ENCODE measurements around the gene GDAP2.

Gene GDAP2

DNA sequence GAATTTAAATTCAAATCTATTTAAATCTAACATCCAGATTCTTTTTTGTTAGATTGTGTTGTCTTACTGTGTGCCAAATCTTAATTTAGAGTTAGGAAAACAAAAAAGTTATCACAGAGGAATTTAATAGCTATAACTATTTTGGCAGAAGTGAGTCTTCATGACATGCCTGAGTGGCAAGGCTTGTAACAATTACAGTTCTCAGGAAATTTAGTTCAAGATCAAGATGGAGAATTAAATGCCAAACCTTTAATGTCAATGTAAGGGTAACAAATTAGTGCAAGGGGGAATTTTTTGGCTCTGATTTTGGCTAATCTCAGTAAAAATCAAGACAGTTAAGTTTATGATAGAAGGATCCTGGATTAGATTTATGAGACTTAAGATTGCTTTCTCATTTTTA lies 58.4 kb downstream of the GDAP2 start:
- Histone ChIP-seq H3K4me3 (ENCODE audit: low read depth in 1 of 2, low read length in 1 of 2) (no peak overlapping the region), H3K9me3 (no peaks in the 10 kb centered on the region), H3K27ac (no peak overlapping the region), H3K27me3 (no peaks in the 10 kb centered on the region), H3K36me3 (peaks cover 80% of the 10 kb centered on the region), H3K4me1 (ENCODE audit: control insufficient read depth in 1 of 2, insufficient read depth in 1 of 2, low read depth in 1 of 2, low read length in 1 of 2) (no peaks in the 10 kb centered on the region)
- TF ChIP-seq, protein P1, sequence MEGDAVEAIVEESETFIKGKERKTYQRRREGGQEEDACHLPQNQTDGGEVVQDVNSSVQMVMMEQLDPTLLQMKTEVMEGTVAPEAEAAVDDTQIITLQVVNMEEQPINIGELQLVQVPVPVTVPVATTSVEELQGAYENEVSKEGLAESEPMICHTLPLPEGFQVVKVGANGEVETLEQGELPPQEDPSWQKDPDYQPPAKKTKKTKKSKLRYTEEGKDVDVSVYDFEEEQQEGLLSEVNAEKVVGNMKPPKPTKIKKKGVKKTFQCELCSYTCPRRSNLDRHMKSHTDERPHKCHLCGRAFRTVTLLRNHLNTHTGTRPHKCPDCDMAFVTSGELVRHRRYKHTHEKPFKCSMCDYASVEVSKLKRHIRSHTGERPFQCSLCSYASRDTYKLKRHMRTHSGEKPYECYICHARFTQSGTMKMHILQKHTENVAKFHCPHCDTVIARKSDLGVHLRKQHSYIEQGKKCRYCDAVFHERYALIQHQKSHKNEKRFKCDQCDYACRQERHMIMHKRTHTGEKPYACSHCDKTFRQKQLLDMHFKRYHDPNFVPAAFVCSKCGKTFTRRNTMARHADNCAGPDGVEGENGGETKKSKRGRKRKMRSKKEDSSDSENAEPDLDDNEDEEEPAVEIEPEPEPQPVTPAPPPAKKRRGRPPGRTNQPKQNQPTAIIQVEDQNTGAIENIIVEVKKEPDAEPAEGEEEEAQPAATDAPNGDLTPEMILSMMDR (IDR thresholded peaks at IDR 0.05), result no peak

DNA sequence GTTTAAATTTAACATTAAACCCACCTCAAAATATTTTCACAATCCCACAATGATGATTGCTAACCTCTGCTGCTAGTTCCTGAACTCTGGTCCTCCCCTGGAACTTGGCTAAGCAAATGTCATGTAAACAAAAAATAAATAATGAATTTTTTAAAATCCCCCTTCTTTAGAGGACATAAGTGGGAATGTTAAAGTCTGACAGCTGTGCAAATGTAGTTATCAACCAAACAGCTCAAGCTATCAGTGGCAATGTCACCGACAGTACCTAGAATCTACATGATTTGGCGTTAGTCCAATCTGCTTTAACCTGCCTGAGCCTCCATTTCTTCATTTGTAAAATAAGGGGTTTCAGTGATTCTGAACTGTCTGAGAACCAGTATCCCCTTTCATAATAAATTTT lies 67.7 kb downstream of the GDAP2 start:
- TF ChIP-seq, protein P1 (IDR thresholded peaks at IDR 0.05), result no peak
- Histone ChIP-seq H3K4me1 (ENCODE audit: control insufficient read depth in 1 of 2, insufficient read depth in 1 of 2, low read depth in 1 of 2, low read length in 1 of 2) (no peaks in the 10 kb centered on the region), H3K9me3 (no peaks in the 10 kb centered on the region), H3K27me3 (no peaks in the 10 kb centered on the region), H3K4me3 (ENCODE audit: low read depth in 1 of 2, low read length in 1 of 2) (no peak overlapping the region), H3K27ac (no peak overlapping the region), H3K36me3 (peaks cover 33% of the 10 kb centered on the region)

DNA sequence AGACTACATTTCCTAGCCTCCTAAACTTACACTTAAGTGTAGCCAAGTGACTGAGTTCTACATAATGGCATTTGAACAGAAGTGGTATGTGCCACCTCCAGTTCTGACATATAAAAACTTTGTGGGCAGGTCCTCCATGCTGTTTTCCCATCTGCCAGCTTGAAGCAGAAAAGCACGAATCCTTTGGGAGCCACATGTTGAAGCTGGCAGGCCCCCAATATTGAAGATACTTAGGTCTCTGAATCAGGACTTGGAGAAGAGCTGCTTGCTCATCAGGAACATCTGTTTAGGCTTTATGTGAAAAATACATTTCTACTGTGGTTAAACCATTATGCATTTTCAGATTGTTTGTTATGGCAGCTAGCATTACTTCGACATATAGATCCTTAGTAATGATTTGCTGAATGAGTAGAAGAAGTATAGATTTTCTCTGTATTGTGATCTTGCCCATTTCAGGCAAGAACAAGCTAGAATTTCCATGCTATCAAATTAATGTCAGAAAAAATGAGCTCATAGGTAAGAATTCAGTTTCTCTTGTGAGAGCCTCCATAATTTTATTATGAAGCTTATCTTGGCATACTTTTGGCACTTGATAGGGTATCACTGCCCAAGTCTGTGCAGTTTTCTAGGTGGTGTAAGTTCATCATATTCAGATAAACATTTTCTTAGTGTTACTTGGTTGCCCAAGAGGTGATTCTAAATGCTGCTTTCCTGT lies 68.4 kb downstream of the GDAP2 start:
- Histone ChIP-seq H3K36me3 (peaks cover 27% of the 10 kb centered on the region), H3K27me3 (no peaks in the 10 kb centered on the region), H3K4me3 (ENCODE audit: low read depth in 1 of 2, low read length in 1 of 2) (no peak overlapping the region), H3K27ac (no peak overlapping the region), H3K4me1 (ENCODE audit: control insufficient read depth in 1 of 2, insufficient read depth in 1 of 2, low read depth in 1 of 2, low read length in 1 of 2) (no peaks in the 10 kb centered on the region), H3K9me3 (no peaks in the 10 kb centered on the region)
- TF ChIP-seq, protein P1 (IDR thresholded peaks at IDR 0.05), result no peak

DNA sequence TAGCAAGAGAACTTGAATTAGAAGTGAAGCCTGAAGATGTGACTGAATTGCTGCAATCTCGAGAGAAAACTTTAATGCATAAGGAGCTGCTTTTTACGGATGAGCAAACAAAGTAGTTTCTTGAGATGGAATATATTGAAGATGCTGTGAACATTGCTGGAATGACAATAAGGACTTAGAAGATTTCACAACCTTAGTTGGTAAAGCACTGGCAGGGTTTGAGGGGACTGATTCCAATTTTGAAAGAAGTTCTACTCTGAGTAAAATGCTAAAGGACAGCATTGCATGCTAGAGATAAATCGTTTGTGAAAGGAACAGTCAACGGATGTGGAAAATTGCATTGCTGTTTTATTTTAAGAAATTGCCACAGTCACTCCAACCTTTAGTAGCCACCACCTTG lies 69.5 kb downstream of the GDAP2 start:
- H3K4me1 ChIP-seq (ENCODE audit: control insufficient read depth in 1 of 2, insufficient read depth in 1 of 2, low read depth in 1 of 2, low read length in 1 of 2), result no peaks in the 10 kb centered on the region
- H3K36me3 ChIP-seq, result peaks cover 18% of the 10 kb centered on the region
- no peaks in the 10 kb centered on the region for H3K27me3 ChIP-seq
- H3K27ac ChIP-seq, result no peak overlapping the region
- TF ChIP-seq, protein P1 (IDR thresholded peaks at IDR 0.05), result no peak
- H3K4me3 ChIP-seq (ENCODE audit: low read depth in 1 of 2, low read length in 1 of 2), result no peak overlapping the region
- no peaks in the 10 kb centered on the region for H3K9me3 ChIP-seq

DNA sequence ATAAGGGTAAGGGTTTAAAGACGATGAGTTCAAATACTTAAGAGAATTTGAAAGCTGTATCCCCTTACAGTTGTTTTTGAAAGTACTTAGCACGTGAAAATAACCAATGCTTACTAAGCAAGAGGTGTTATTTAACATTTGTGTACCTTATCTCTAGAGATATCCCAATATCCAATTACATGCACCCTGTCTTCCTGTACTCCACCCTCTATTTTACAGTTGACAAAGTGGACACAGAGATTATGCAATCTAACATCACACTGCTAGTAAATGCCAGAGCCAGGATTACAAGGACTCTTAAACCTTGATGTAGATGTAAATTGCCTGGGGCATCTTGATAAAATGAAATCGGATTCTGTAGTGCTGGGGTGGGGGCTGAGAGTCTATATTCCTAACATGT lies 72.0 kb downstream of the GDAP2 start:
- no peaks in the 10 kb centered on the region for H3K9me3 ChIP-seq
- peaks cover 1% of the 10 kb centered on the region for H3K36me3 ChIP-seq
- TF ChIP-seq, protein P1 (IDR thresholded peaks at IDR 0.05), result no peak
- H3K27ac ChIP-seq, result no peak overlapping the region
- H3K4me1 ChIP-seq (ENCODE audit: control insufficient read depth in 1 of 2, insufficient read depth in 1 of 2, low read depth in 1 of 2, low read length in 1 of 2), result no peaks in the 10 kb centered on the region
- no peaks in the 10 kb centered on the region for H3K27me3 ChIP-seq
- no peak overlapping the region for H3K4me3 ChIP-seq (ENCODE audit: low read depth in 1 of 2, low read length in 1 of 2)
